GM23338 (cell line): ENCODE results near the gene SLC48A1. TPM values are rescaled to one million over a fixed set of nuclear protein-coding genes. Genes with fewer than 3 reads are reported as not detected.

Source experiments
- ATAC-seq: fragments of 200-7000 bp; cut with Tn5 transposase; 3 replicates; pipeline ENCODE4 v1.9.1; 2020
- DNase-seq: peaks from one replicate; pipeline ENCODE4 v3.0.0-alpha.2; 2015; ENCODE audit warnings: low spot score
- H2AFZ ChIP-seq: fragments of 200-600 bp; sonication (generic); 2 replicates; pipeline ENCODE4 v1.8.0; 2016; ENCODE audit warnings: antibody characterized with exemption, mild to moderate bottlenecking, moderate library complexity
- H3F3A ChIP-seq: fragments of 200-600 bp; sonication (generic); replicated peaks from 2 replicates; pipeline ENCODE4 v1.8.0; 2017; ENCODE audit warnings: antibody characterized with exemption, mixed run types, low read depth
- H3K27ac ChIP-seq: fragments of 200-600 bp; sonication (generic); 2 replicates; pipeline ENCODE4 v1.6.1; 2016; ENCODE audit warnings: low read depth
- H3K27me3 ChIP-seq: fragments of 200-600 bp; sonication (generic); 2 replicates; pipeline ENCODE4 v1.8.0; 2016; ENCODE audit warnings: mild to moderate bottlenecking, mixed run types, moderate library complexity; ENCODE audit not compliant: insufficient read depth
- H3K36me3 ChIP-seq: fragments of 200-600 bp; sonication (generic); 2 replicates; pipeline ENCODE4 v1.8.0; 2016; ENCODE audit warnings: mild to moderate bottlenecking; ENCODE audit not compliant: insufficient read depth
- H3K4me1 ChIP-seq: fragments of 200-600 bp; sonication (generic); 2 replicates; pipeline ENCODE4 v1.8.0; 2016; ENCODE audit warnings: mild to moderate bottlenecking, moderate library complexity; ENCODE audit not compliant: insufficient read depth
- H3K4me2 ChIP-seq: fragments of 200-600 bp; sonication (generic); 2 replicates; pipeline ENCODE4 v1.7.1; 2017; ENCODE audit warnings: mixed run types
- H3K4me3 ChIP-seq: fragments of 200-600 bp; sonication (generic); 2 replicates; pipeline ENCODE4 v1.6.1; 2016; ENCODE audit warnings: mixed run types
- H3K79me2 ChIP-seq: fragments of 200-600 bp; sonication (generic); replicated peaks from 2 replicates; pipeline ENCODE4 v1.8.0; 2017; ENCODE audit warnings: mild to moderate bottlenecking; ENCODE audit not compliant: insufficient read depth
- H3K9me2 ChIP-seq: fragments of 200-600 bp; sonication (generic); 2 replicates; pipeline ENCODE4 v1.8.0; 2017; ENCODE audit not compliant: insufficient read depth
- H4K20me1 ChIP-seq: fragments of 200-600 bp; sonication (generic); replicated peaks from 2 replicates; pipeline ENCODE4 v1.8.0; 2017; ENCODE audit warnings: mild to moderate bottlenecking; ENCODE audit not compliant: insufficient read depth
- H3K27ac Mint-ChIP-seq: 2 replicates; pipeline ENCODE4 v1.8.0; 2020; ENCODE audit warnings: inconsistent platforms, mild to moderate bottlenecking, moderate library complexity, mixed read lengths
- H3K27me3 Mint-ChIP-seq: 3 replicates; pipeline ENCODE4 v1.8.0; 2022; ENCODE audit warnings: low read depth, mild to moderate bottlenecking, moderate library complexity, mixed read lengths, inconsistent platforms; ENCODE audit not compliant: insufficient read depth, poor library complexity
- H3K36me3 Mint-ChIP-seq: 3 replicates; pipeline ENCODE4 v1.8.0; 2021; ENCODE audit warnings: low read depth, mild to moderate bottlenecking, inconsistent platforms, moderate library complexity, mixed read lengths
- H3K4me1 Mint-ChIP-seq: 3 replicates; pipeline ENCODE4 v1.8.0; 2020; ENCODE audit warnings: mild to moderate bottlenecking, inconsistent platforms, mixed read lengths
- H3K4me3 Mint-ChIP-seq: 3 replicates; pipeline ENCODE4 v1.8.0; 2021; ENCODE audit warnings: moderate library complexity, mild to moderate bottlenecking, inconsistent platforms, mixed read lengths
- H3K9me3 Mint-ChIP-seq: 3 replicates; pipeline ENCODE4 v1.8.0; 2020; ENCODE audit warnings: moderate library complexity, mild to moderate bottlenecking, inconsistent platforms, mixed read lengths
- CREB1 ChIP-seq: fragments of 250-450 bp; sonication (Bioruptor Pico); IDR thresholded peaks from 2 replicates; pipeline ENCODE4 v1.5.0; 2020; ENCODE audit warnings: low read depth, mild to moderate bottlenecking, moderate library complexity
- CTCF ChIP-seq, 2 experiments: fragments of 200-600 bp in 1 of 2; sonication (generic) in 1 of 2; conservative IDR thresholded peaks; 2 replicates each; pipeline versions ENCODE4 v1.5.1 to v1.6.1; 2016 to 2017; ENCODE audit warnings: antibody characterized with exemption in 2 of 2, low read depth in 2 of 2, mild to moderate bottlenecking in 2 of 2, moderate library complexity in 1 of 2
- ETS1 ChIP-seq: IDR thresholded peaks from 2 replicates; pipeline ENCODE4 v1.6.1; 2016; ENCODE audit warnings: antibody characterized with exemption
- EZH2 ChIP-seq: fragments of 200-600 bp; sonication (generic); IDR thresholded peaks from one replicate; pipeline ENCODE4 v1.8.0; 2017; ENCODE audit warnings: antibody characterized with exemption, mild to moderate bottlenecking, low read depth; ENCODE audit not compliant: unreplicated experiment
- EZH2phosphoT487 ChIP-seq: fragments of 200-600 bp; sonication (generic); IDR thresholded peaks from one replicate; pipeline ENCODE4 v1.8.1; 2018; ENCODE audit warnings: antibody characterized with exemption; ENCODE audit not compliant: unreplicated experiment
- NANOG ChIP-seq: IDR thresholded peaks from 2 replicates; pipeline ENCODE4 v1.6.1; 2016; ENCODE audit warnings: antibody characterized with exemption, borderline replicate concordance
- POLR2AphosphoS5 ChIP-seq: IDR thresholded peaks from 2 replicates; pipeline ENCODE4 v1.6.1; 2016; ENCODE audit warnings: antibody characterized with exemption, low read depth
- REST ChIP-seq: IDR thresholded peaks from one replicate; pipeline ENCODE4 v1.6.1; 2018; ENCODE audit warnings: antibody characterized with exemption; ENCODE audit not compliant: unreplicated experiment
- STAT1 ChIP-seq: IDR thresholded peaks from one replicate; pipeline ENCODE4 v1.6.1; 2016; ENCODE audit warnings: antibody characterized with exemption; ENCODE audit not compliant: unreplicated experiment
- ZNF114 ChIP-seq: fragments of 250-450 bp; sonication (Bioruptor Pico); IDR thresholded peaks from 2 replicates; pipeline ENCODE4 v1.5.0; 2020; ENCODE audit warnings: mild to moderate bottlenecking, moderate library complexity
- ZNF331 ChIP-seq: fragments of 250-450 bp; sonication (Bioruptor Pico); IDR thresholded peaks from 2 replicates; pipeline ENCODE4 v1.5.0; 2020; ENCODE audit warnings: low read depth, mild to moderate bottlenecking, moderate library complexity
- polyA plus RNA-seq: library from polyadenylated mRNA; unstranded; fragments of >200 nt; fragmentation: Nextera tagmentation; extraction: Ambion mirVana; gene quantifications from 2 replicates; pipeline ENCODE4 v1.2.1, GENCODE V29; 2016
- total RNA-seq: library from RNA; depleted of rRNA; stranded (reverse); fragments of >200 nt; shearing (Covaris generic); gene quantifications from 2 replicates; pipeline ENCODE4 v1.2.3, GENCODE V29; 2014

The SLC48A1 gene
- total and polyA plus RNA-seq, 2 experiments from 2014 or later = 5.8 to 9.0 TPM

- H2AFZ ChIP-seq = peak overlapping the region; percentile 6; the same call in 1 of the 2 replicates
- H4K20me1 ChIP-seq = no peaks in the 10 kb centered on the region
- H3K27me3 Mint-ChIP-seq = peaks cover 11% of the 10 kb centered on the region
- peak overlapping the region; percentile 79 for H3K4me2 ChIP-seq
- ATAC-seq (no peak), DNase-seq (no peak)
- H3K4me3 Mint-ChIP-seq = peak overlapping the region; percentile 72
- no peak overlapping the region for H3K27ac ChIP-seq
- H3K36me3 ChIP-seq = no peaks in the 10 kb centered on the region
- no peak overlapping the region for H3K27ac Mint-ChIP-seq
- no peaks in the 10 kb centered on the region for H3K9me3 Mint-ChIP-seq
- H3K36me3 Mint-ChIP-seq = no peaks in the 10 kb centered on the region
- H3K79me2 ChIP-seq = no peaks in the 10 kb centered on the region
- H3K9me2 ChIP-seq = no peaks in the 10 kb centered on the region
- H3F3A ChIP-seq = peaks cover 15% of the 10 kb centered on the region
- H3K4me1 Mint-ChIP-seq = peaks cover 33% of the 10 kb centered on the region
- H3K4me1 ChIP-seq = peaks cover 34% of the 10 kb centered on the region
- peak overlapping the region; percentile 69 for H3K4me3 ChIP-seq
- peaks cover 17% of the 10 kb centered on the region for H3K27me3 ChIP-seq
- no peak for TF ChIP-seq ETS1
- no peak for TF ChIP-seq EZH2phosphoT487
- no peak for TF ChIP-seq EZH2
- no peak for TF ChIP-seq REST
- no peak for TF ChIP-seq POLR2AphosphoS5
- no peak for TF ChIP-seq CREB1
- no peak for TF ChIP-seq STAT1
- no peak for TF ChIP-seq ZNF114 (CRISPR knock-in tag)
- no peak for TF ChIP-seq NANOG
- no peak for TF ChIP-seq ZNF331 (CRISPR knock-in tag)
- TF ChIP-seq CTCF (conservative IDR thresholded peaks at IDR 0.05; ENCODE audit: low read depth in 2 of 2) = no peak
These were observed 338 bp upstream of the SLC48A1 start for GRCh38 chr12:47772738-47773061.
